Lung (tissue), 12 donors: ENCODE results near the gene C9. TPM values are rescaled to one million over a fixed set of nuclear protein-coding genes. Genes with fewer than 3 reads are reported as not detected.

ENCODE experiments used
- ATAC-seq: fragments of 200-7000 bp; cut with Tn5 transposase; one replicate; pipeline ENCODE4 v1.9.1; 2020; ENCODE audit warnings: moderate number of reproducible peaks; ENCODE audit not compliant: insufficient read depth, low FRiP score
- DNase-seq, 3 donors: peaks; one replicate each; pipeline ENCODE4 v3.0.0-alpha.2; 2013 to 2017
- H3K27ac ChIP-seq, 2 donors: one replicate each; pipeline ENCODE4 v1.5.1; 2013; ENCODE audit warnings: mild to moderate bottlenecking in 2 of 2, moderate library complexity in 2 of 2, control low read depth in 1 of 2, inconsistent platforms in 1 of 2, low read depth in 1 of 2, low read length in 1 of 2
- H3K27me3 ChIP-seq, 3 donors: one replicate each; pipeline ENCODE4 v1.5.1; 2013; ENCODE audit warnings: low read length in 2 of 3; ENCODE audit not compliant: control insufficient read depth in 3 of 3, insufficient read depth in 3 of 3
- H3K36me3 ChIP-seq, 4 donors: one replicate each; pipeline ENCODE4 v1.5.1; 2013; ENCODE audit warnings: low read length in 4 of 4, mild to moderate bottlenecking in 1 of 4, moderate library complexity in 1 of 4; ENCODE audit not compliant: control insufficient read depth in 4 of 4, insufficient read depth in 4 of 4
- H3K4me1 ChIP-seq, 5 donors: one replicate each; pipeline ENCODE4 v1.5.1; 2013; ENCODE audit warnings: low read length in 5 of 5, mild to moderate bottlenecking in 2 of 5, moderate library complexity in 1 of 5; ENCODE audit not compliant: control insufficient read depth in 5 of 5, insufficient read depth in 5 of 5
- H3K4me3 ChIP-seq: one replicate; pipeline ENCODE4 v1.5.1; 2013; ENCODE audit warnings: mild to moderate bottlenecking, control low read depth, moderate library complexity
- H3K9ac ChIP-seq, 2 donors: one replicate each; pipeline ENCODE4 v1.5.1; 2013; ENCODE audit warnings: low read length in 2 of 2, control low read depth in 1 of 2; ENCODE audit not compliant: insufficient read depth in 1 of 2
- H3K9me3 ChIP-seq, 4 donors: one replicate each; pipeline ENCODE4 v1.5.1; 2013; ENCODE audit warnings: low read length in 3 of 4, mild to moderate bottlenecking in 1 of 4, moderate library complexity in 1 of 4; ENCODE audit not compliant: control insufficient read depth in 4 of 4, insufficient read depth in 3 of 4
- WGBS, 2 donors: extraction: QIAGEN DNeasy Blood & Tissue Kit; methylation state at CpG; one replicate each; pipeline ENCODE4 v1.1.7; 2013; 5-methylcytosine and 5-hydroxymethylcytosine counted together
- polyA plus RNA-seq, 2 donors: library from polyadenylated mRNA; stranded (reverse); fragments of 200-250 nt; gene quantifications; one replicate each; pipeline ENCODE4 v1.2.1, GENCODE V29; 2013
- total RNA-seq, 2 donors: library from RNA; depleted of rRNA in 1 of 2; stranded (reverse); fragments of >200 nt in 1 of 2; gene quantifications; one replicate each; pipeline ENCODE4 v1.2.1, GENCODE V29; 2014 to 2021
- TF ChIP-seq, protein P1 (sequence below): IDR thresholded peaks from 2 replicates; pipeline ENCODE4 v1.5.1; 2012; ENCODE audit warnings: mild to moderate bottlenecking; ENCODE audit errors: control extremely low read depth, extremely low read depth
- donor health status: control.
- donor health status: control.
- donor health status: Bipolar disorder and iron deficiency.
- donor health status: healthy.
- donor health status: DM: yes; HTN: yes; CAD: no.

Gene C9
- total and polyA plus RNA-seq, 4 donors = 0.14 to 0.43 TPM; not detected in 2

DNA sequence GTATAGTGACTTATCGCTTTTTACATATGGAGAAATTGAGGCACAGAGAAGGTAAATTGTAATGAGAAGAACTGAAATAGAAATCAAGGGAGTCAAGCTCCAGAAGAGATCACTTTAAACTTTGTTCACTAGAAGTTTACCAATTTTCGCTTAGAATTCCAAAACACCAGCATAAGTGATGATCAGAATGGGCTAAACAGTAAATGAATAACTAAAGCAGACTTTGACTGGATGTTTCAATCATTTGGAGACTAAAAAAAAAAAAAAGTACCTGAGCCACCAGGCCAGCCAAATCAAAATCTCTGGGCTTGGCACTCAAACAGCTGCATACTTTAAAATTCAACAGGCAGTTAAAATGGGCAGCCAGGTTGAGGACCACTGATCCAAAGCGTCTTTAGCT lies 106.7 kb downstream of the C9 start:
- TF ChIP-seq, protein P1, sequence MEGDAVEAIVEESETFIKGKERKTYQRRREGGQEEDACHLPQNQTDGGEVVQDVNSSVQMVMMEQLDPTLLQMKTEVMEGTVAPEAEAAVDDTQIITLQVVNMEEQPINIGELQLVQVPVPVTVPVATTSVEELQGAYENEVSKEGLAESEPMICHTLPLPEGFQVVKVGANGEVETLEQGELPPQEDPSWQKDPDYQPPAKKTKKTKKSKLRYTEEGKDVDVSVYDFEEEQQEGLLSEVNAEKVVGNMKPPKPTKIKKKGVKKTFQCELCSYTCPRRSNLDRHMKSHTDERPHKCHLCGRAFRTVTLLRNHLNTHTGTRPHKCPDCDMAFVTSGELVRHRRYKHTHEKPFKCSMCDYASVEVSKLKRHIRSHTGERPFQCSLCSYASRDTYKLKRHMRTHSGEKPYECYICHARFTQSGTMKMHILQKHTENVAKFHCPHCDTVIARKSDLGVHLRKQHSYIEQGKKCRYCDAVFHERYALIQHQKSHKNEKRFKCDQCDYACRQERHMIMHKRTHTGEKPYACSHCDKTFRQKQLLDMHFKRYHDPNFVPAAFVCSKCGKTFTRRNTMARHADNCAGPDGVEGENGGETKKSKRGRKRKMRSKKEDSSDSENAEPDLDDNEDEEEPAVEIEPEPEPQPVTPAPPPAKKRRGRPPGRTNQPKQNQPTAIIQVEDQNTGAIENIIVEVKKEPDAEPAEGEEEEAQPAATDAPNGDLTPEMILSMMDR = no peak
- H3K4me1 ChIP-seq = no peaks in the 10 kb centered on the region
- DNase-seq (no peak), ATAC-seq (no peak)
- H3K9me3 ChIP-seq = peaks cover 0 to 2% (median 0%) of the 10 kb centered on the region in 4 donors
- no peak overlapping the region for H3K4me3 ChIP-seq
- H3K36me3 ChIP-seq = no peaks in the 10 kb centered on the region
- 96 to 98% methylated on average over 3 of the region's 3 CpGs for WGBS, 2 donors
- no peak overlapping the region for H3K27ac ChIP-seq
- H3K27me3 ChIP-seq = no peaks in the 10 kb centered on the region
- no peak overlapping the region for H3K9ac ChIP-seq

DNA sequence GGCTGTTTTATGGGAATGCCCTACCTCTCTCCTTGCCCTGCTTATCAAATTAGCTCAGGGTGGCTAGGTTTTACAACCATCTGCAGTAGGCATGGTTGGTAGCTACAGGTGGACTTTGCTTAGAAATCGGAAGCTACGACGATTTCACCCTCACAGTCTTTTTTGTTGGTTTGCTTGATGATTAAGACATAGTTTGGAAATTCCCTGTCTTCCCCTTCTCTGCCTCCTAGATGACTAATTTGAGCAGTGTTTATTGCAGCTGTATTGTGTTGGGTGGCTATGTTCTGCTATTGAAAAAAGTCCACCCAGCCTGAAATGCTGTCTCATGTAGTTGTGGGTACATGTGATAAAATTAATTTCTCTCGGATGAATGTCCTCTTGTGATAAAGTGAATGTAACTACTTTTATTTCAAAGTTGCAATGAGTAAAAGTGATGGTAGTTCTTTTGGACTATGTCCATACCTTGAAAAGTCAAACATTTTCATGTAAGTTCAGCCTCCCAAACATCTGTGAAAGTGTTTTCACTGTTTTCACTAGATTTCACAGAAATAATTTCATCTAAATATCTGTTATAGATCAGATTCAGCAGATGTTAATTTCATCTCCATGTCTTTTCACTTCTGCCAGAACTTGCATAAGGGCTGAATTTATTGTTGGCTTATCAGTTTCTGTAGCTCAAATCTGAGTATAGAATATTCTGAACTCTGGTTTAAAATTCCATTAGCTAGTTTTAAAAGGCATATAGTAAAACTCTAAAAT lies 107.6 kb downstream of the C9 start:
- Histone ChIP-seq H3K27me3 (no peaks in the 10 kb centered on the region), H3K36me3 (no peaks in the 10 kb centered on the region), H3K9me3 (peaks cover 0 to 2% (median 0%) of the 10 kb centered on the region in 4 donors), H3K9ac (no peak overlapping the region), H3K27ac (no peak overlapping the region), H3K4me3 (no peak overlapping the region), H3K4me1 (no peaks in the 10 kb centered on the region)
- WGBS, 2 donors = 28 to 38% methylated on average over 4 of the region's 4 CpGs
- ATAC-seq (peak; percentile 66), DNase-seq (no peak)
- TF ChIP-seq, protein P1 = no peak

DNA sequence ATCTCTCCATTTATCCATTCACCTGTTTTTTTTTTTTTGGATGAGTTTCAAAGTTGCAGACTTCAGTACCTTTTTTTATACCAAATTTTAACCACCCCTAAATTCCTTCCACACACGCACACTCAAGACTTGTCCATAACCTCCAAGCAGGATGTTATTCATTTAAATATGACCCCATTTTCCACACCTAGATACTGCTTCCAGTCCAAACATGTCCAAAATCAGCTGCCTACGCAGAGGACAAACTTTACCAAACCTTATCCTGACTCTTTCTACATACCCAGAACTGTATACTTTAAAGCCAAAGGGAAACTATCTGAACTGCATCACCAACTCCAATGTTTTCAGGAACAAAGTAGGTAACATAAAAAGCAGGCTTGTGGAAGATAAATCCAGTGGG lies 108.9 kb downstream of the C9 start:
- TF ChIP-seq, protein P1 = no peak
- WGBS, 2 donors = 90 to 94% methylated on average over 2 of the region's 2 CpGs
- Histone ChIP-seq H3K4me1 (no peaks in the 10 kb centered on the region), H3K9me3 (peaks cover 0 to 2% (median 0%) of the 10 kb centered on the region in 4 donors), H3K27me3 (no peaks in the 10 kb centered on the region), H3K4me3 (no peak overlapping the region), H3K9ac (no peak overlapping the region), H3K36me3 (no peaks in the 10 kb centered on the region), H3K27ac (no peak overlapping the region)
- no peak for ATAC-seq
- no peak for DNase-seq
